Measurements from ENCODE around the gene SENP7.
"Not testable (repeated sequence)": the region's sequence is repeated elsewhere in the genome, so short reads cannot be mapped to it uniquely, and the experiment has no call there.

The SENP7 gene

DNA sequence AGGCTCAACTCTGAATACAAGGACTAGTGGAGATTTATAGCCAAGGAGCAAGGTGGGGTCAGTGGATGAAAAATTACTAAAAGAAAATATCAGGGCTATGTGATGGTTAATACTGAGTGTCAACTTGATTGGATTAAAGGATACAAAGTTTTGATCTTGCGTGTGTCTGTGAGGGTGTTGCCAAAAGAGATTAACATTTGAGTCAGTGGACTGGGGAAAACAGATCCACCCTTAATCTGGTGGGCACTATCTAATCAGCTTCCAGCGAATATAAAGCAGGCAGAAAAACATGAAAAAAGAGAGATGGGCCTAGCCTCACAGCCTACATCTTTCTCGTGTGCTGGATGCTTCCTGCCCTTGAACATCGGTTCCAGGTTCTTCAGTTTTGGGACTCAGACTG is 14.4 kb upstream of the SENP7 start:
- DNase-seq: no peak

DNA sequence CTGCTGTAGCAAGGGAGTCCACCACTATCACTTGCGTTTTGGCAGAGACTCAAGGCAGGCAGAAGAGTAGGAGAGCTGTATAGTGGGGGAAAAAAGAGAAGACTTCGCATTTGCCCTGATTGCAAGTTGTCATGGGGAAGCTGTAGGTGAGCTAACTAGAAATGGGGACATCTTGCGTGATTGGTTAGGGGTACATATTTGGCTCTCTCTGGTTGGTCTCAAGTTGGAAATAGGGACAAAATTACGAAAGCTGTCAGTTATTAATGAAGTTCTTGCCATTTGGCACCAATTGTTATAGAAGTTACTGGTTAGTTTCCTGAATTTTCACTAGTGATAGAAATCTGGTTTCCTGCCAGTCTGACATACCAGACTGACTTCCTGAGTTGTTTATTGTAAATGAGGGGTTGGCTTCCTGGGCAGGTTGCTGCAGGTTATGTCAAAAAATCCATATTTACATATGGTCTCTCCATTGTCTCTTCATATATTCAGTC is 8.2 kb upstream of the SENP7 start:
- peak in 1 of 2 experiments; percentile 14 for DNase-seq

DNA sequence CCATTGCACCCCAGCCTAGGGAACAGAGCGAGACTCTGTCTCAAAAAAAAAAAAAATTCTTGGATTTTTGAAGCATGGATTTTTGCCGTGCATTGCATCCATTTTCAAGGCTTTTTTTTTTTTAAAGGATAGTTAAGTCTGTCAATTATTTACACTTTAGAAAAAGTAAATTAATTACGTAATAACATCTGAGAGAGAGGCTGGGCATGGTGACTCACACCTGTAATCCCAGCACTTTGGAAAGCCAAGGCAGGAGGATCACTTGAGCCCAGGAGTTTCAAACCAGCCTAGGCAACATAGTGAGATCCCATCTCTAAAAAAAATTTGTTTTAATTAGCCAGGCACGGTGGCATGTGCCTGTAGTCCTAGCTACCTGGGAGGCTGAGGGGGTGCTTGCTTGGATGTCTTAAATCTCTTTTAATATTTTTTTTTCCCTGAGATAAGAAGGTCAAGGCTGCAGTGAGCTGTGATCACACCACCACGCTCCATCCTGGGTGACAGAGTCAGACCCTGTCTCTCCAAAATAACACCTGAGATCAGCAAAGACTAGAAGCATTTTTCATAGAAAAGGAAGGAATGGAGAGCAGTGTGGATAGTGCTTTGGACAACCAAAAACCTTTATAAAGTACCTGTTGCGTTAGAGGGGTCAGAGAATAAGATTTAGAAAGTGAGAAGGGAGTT is 6.8 kb upstream of the SENP7 start:
- no peak for DNase-seq

DNA sequence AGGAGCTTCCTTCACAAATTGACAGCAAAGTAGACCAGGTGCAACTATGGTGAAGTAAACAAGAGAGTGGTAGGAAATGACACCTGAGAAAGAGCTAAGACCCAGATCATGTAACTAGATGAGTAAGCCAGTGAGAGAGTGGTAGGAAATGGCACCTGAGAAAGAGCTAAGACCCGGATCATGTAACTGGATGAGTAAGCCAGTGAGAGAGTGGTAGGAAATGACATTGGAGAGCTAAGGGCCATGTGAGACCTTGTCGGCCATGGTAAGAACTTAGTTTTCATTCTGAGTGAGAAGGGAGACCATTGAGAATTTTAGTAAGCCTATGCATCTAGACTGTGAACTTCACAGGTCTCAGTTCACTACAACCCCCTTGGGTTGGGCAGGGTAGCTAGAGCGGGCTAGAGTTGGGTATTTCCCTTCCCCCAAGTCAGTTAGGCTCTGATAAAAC is 5.4 kb upstream of the SENP7 start:
- peak; percentile 6 to 47 for DNase-seq

DNA sequence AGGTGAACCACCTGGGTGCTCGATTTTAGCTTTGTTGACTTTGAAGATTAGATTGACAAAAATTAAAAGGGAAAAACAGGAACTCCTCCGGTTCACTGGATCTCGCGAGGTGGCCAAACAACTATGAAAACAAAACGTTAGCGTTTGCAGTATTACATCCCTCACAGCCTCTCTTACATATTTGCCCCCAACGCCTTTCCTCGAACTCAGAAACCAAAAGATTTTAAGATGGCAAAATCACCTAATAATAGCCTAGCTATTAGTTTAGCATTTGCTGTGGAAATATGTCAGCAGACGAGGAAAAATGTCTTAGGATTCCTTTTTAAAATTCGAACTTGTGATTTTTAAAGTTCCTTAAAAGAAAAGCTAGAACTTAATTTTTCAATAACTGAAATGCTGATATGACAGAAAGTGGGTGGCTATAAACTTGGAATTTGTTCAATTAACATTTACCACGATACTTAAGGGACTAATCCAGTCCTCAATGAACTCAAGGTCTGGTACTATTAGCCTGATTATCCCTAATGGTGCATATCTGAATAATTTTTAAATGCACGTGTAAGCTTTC is 491 bp upstream of the SENP7 start:
- DNase-seq: no peak

DNA sequence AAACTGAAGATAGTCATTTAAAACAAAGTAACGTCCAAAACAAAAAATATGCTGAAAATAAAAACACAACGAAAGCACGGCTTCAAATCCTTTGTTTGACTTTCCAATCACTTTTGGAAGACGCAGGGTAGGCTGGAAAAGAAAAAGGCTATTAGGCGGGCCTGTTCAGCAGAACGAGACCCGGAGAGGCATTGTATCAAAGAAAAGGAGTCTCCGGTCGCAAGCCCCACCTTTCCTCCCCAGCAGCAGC is 691 bp downstream of the SENP7 start:
- DNase-seq: peak in 1 of 2 experiments; percentile 23

DNA sequence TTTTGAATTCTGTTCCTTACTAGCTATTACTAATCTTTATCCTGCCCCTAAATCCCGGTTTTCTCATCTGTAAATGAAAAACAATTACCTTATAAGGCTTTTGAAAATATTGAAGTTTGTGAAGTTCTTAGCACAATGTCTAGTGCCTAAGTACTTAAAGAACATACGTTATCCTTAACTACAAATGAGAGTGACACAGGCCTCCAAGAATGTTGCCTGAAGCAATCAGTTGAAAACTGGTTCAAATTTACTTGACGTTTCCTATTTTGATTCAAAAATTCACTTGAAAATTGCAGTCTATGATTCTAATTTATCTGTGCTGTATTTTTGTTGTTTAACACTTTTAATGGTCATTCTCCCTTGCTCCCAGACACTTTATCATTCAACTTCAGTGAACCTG is 3.2 kb downstream of the SENP7 start:
- no peak for DNase-seq

DNA sequence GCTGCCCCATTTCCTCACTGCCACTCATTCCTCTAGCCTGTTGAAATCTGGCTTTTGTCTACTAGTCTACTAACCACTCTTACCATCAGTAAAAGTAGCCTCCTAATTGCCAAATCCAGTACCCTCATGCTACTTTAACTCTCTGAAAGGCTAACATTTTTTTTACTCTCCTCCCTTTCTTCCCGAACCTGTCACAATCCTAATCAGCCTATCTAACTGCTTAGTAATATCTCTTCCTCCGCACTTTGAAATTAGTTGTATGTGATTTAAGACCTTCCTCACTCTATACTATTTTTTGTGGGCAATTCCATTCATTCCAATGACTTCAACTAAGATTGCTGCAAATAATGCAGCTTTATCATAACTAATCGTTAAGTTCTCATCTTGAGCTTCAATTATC is 3.7 kb downstream of the SENP7 start:
- no peak for DNase-seq

DNA sequence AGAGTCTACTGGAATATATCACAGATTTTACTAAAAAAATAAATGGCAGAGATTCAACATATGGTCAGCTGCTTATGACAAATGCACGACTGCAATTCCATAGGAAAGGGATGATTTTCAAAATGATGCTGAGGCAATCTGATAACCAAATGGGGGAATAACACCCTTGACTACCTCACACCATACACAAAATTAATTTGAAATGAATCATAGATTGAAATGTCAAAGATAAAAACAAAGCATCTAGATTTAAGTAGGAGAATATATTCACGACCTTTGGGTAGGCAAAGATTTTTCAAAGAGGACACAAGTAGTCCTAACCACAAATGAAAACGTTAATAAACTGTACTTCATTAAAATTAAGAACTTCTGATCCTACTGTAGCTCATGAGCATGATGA is 11.2 kb downstream of the SENP7 start:
- DNase-seq: no peak

DNA sequence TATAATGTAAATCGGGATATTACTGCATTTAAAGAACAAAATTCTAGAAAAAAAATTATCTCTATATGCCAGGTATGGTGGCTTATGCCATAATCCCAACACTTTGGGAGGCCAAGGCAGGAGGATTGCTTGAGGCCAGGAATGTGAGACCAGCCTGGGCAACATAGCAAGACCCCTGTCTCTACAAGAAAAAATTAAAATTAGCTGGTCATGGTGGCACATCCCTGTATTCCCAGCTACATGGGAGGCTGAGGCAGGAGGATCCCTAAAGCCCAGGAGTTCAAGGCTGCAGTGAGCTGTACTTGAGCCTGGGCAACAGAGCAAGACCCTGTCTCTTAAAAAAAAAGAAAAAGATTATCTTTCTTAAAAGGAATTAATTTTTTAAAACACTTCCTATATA is 12.8 kb downstream of the SENP7 start:
- no peak for DNase-seq

DNA sequence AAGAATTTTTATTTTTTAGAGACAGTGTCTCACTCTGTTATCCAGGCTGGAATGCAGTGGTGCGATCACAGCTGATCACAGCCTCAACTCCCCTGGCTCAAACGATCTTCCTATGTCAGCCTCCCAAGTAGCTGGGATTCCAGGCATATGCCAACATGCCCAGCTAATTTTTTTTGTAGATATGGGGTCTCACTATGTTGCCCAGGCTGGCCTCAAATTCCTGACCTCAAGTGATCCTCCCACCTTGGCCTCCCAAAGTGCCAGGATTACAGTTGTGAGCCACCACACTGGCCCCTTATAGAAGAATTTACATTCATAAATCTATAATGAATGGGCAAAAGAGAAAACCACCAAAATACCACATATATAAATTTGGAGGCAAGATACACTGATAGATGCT is 15.2 kb downstream of the SENP7 start:
- DNase-seq: no peak

DNA sequence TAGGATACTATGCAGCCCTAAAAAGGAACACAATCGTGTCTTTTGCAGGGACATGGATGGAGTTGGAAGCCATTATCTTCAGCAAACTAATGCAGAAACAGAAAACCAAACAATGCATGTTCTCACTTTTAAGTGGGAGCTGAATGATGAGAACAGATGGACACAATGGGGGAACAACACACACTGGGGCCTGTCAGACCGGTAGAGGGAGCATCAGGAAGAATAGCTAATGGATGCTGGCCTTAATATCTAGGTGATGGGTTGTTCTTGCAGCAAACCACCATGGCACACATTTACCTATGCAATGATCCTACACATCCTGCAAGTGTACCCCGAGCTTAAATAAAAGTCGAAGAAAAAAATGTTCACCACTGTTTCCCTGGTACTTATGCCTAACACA is 17.5 kb downstream of the SENP7 start:
- no peak for DNase-seq

DNA sequence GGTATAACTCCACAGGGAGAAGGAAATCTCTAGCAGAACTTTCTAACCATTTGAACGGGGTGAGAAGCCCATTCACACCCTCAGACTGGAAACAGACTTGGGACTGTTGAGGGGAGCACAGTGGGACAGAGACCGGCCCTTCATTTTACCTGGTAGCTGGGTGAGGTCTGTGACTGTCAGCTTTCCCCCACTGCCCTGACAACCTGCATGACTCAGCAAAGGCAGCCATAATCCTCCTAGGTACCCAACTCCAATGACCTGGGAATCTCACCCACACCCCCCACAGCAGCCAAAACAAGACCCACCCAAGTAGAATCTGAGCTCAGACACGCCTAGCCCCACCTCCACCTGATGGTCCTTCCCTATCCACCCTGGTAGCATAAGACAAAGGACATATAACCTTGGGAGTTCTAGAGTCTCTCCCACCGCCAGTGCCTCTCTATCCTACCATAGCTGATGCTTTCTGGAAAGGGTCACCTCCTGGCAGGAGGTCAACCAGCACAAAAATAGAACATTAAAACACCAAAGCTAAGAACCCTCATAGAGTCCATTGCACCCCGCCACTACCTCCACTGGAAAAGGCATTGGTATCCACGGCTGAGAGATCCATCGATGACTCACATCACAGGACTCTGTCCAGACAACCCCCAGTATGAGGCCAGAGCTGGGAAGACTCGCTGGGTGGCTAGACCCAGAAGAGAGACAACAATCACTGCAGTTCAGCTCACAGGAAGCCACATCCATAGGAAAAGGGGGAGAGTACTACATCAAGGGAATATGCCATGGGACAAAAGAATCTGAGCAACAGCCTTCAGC is 28.0 kb downstream of the SENP7 start:
- DNase-seq: no peak

DNA sequence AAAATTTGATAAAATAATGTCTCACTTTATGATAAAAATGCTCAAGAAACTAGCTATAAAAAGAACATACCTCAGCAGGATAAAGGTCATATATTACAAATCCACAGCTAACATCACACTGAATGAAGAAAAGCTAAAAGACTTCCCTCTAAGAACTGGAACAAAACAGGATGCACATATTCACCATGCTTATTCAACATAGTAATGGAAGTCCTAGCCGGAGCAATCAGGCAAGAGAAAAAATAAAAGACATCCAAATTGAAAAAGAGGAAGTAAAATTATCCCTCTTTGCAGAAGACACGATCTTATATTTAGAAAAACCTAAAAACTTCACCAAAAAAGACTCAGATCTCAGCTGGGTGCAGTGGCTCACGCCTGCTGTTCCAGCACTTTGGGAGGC is 34.0 kb downstream of the SENP7 start:
- no peak for DNase-seq

DNA sequence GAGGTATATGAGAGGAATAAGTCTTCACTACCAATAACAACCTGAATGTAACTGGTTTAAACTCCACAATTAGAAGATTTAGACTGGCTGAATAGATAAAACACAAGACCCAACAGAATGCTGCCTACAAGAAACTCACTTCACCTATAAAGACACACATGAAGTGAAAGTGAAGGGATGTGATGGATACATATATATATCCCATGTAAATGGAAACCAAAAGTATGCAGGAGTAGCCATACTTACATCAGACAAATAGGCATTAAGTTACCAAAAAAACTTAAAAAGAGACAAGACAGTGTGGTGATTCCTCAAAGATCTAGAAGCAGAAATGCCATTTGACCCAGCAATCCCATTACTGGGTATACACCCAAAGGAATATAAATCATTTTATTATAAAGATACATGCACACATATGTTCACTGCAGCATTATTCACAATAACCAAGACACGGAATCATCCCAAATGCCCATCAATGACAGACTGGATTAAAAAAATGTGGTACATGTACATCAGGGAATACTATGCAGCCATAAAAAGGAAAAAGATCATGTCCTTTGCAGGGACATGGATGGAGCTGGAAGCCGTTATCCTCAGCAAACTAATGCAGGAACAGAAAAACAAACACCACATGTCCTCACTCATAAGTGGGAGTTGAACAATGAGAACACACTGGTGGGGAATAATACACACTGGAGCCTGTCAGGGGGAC is 38.0 kb downstream of the SENP7 start:
- not testable (repeated sequence) for DNase-seq

DNA sequence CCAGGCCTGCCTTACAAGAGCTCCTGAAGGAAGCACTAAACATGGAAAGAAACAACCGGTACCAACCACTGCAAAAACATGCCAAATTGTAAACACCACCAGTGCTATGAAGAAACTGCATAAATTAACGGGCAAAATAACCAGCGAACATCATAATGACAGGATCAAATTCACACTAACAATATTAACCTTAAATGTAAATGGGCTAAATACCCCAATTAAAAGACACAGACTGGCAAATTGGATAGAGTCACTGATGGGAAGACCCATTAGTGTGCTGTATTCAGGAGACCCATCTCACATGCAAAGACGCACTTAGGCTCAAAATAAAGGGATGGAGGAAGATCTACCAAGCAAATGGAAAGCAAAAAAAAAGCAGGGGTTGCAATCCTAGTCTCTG is 44.3 kb downstream of the SENP7 start:
- DNase-seq: not testable (repeated sequence)

DNA sequence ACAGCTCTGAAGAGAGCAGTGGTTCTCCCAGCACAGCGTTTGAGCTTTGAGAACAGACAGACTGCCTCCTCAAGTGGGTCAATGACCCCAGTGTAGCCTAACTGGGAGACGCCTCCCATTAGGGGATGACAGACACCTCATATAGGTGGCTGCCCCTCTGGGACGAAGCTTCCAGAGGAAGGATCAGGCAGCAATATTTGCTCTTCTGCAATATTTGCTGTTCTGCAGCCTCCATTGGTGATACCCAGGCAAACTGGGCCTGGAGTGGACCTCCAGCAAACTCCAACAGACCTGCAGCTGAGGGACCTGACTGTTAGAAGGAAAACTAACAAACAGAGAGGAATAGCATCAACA is 45.7 kb downstream of the SENP7 start:
- not testable (repeated sequence) for DNase-seq

DNA sequence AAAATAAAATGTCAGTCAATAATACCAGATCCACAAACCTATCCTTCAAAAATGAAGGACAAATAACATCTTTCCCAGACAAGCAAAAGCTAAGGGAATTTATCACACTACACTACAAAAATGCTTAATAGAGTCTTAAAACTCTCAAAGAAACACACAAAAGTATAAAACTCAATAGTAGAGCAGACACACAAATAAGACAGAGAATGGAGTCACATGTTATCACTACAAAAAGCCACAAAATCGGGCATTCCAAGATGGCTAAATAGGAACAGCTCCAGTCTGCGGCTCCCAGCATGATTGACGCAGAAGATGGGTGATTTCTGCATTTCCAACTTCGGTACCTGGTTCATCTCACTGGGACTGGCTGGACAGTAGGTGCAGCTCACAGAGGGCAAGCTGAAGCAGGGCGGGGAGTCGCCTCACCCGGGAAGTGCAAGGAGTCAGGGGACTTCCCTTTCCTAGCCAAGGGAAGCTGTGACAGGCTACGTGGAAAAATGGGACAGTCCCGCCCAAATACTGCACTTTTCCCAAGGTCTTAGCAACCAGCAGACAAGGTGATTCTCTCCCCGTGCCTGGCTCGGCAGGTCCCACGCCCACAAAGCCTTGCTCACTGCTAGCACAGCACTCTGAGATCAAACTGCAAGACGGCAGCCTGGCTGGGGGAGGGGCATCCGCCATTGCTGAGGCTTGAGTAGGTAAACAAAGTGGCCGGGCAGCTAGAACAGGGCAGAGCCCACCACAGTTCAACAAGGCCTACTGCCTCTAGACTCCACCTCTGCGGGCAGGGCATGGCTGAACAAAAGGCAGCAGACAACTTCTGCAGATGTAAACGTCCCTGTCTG is 46.3 kb downstream of the SENP7 start:
- DNase-seq: no peak

DNA sequence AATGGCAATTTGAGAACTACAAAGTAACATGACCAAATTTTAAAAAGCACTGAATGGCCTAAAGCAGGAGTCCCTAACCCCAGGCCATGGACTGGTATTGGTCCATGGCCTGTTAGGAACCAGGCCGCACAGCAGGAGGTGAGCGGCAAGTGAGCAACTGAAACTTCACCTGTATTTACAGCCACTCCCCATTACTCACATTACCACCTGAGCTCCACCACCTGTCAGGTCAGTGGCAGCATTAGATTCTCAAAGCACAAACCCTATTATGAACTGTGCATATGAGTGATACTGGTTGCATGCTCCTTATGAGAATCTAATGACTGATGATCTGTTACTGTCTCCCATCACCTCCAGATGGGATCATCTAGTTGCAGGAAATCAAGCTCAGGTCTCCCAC is 48.8 kb downstream of the SENP7 start:
- DNase-seq: no peak

DNA sequence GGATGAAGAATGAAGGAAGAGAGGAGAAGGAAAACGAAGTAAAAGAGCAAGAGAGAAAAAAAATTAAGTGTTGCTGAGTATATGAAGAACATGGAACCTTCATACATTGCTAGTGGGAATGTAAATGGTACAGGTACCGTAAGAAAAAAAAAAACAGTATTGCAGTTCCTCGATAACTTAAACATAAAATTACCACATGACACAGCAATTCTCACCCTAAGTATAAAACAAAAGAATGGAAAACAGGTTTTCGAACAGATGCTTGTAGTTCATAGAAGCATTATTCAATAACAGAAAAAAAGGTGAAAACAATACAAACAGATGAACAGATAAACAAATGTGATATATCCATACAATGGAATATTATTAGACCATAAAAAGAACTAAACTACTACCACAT is 51.6 kb downstream of the SENP7 start:
- DNase-seq: no peak

DNA sequence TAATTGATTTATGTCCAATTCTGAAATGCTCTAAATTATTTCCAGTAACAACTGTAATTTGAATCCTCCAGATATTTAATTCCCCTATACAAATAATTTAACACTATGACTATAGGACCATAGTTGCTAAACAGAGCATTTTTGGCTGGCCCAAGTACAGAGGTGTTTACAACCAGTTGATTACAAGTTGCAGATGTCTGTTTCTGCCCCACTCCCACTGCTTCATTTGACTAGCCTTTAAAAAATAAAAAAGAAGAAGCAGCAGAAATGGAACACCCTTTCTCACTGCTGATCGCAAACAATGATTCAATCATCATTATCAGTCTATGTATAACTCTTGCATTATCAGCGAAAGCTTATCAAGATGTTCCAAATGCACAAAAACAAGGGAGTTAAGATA is 54.6 kb downstream of the SENP7 start:
- DNase-seq: no peak

DNA sequence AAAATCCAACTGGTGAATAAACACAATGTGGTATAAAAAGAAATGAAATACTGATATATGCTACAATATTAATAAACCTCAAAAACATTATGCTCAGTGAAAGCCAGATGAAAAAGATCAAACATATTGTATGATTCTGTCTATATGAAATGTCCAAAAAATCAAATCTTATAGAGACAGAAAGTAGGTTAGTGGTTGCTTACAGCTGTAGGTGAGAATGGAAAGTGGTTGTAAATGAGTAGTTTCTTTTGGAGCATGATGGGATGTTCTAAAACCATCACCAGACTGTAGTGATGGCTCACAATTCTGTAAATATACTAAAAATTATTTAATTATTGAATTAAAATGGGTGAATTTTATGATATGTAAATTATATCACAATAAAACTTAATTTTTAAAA is 58.4 kb downstream of the SENP7 start:
- no peak for DNase-seq

DNA sequence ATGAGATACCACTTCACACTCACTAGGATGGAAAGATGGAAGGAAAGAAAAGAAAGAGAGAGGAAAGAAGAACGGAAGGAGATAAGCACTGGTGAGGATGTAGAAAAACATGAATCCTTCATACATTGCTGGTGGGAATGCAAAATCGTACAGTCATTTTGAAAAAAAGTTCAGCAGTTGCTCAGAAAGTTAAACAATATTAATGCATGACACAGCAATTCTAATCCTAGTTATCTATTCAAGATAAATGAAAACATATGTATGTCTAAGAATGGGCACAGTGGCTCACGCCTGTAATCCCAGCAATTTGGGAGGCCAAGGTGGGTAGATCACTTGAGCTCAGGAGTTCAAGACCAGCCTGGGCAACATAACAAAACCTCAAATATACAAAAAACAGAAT is 59.1 kb downstream of the SENP7 start:
- no peak for DNase-seq

All from stimulated activated CD4-positive, alpha-beta T cell treated with anti-CD3 and anti-CD28 coated beads, Interleukin-4, amount 100 ng/mL, for 4 hours (primary cell).